ENCODE results near the gene NAA10.

GRCh38 chrX:153961292-153961691 is 26.5 kb upstream of the NAA10 start:
- TF ChIP-seq POLR2A (IDR thresholded peaks at IDR 0.05; ENCODE audit: low read depth) (no peak), CTCF (IDR thresholded peaks at IDR 0.05) (no peak), POLR2AphosphoS5 (IDR thresholded peaks at IDR 0.05) (no peak)

All from esophagus muscularis mucosa (tissue), 3 donors.